HG02623 (cell line): ENCODE results near the gene AP5B1.
A peak's percentile ranks its signal among the peaks of the same experiment; 100 is the strongest.

Experiments
- ATAC-seq: cut with Tn5 transposase; IDR thresholded peaks from one replicate; pipeline ENCODE4 v1.9.1; 2021; ENCODE audit warnings: moderate library complexity; ENCODE audit not compliant: unreplicated experiment

The AP5B1 gene

DNA sequence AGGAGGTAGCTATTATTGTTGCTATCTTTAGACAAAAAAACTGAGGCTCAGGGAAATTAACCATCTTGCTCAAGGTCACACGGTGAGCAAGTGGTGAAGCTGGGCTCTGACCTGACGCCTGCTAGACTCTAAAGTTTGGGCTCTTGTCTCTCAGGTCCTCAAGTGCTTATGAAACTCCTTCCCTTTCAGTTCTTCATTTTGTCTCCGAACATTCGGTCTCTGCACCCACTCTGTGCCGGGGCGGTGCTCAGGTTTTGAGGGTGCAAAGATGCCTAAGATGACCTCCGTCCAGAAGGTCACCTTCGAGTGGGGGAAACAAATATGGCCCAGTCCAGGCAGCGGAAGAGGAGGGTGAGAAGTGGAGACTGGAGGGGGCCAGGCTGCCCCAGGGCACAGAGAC, 22.1 kb upstream of the AP5B1 start:
- ATAC-seq, result peak; percentile 71

DNA sequence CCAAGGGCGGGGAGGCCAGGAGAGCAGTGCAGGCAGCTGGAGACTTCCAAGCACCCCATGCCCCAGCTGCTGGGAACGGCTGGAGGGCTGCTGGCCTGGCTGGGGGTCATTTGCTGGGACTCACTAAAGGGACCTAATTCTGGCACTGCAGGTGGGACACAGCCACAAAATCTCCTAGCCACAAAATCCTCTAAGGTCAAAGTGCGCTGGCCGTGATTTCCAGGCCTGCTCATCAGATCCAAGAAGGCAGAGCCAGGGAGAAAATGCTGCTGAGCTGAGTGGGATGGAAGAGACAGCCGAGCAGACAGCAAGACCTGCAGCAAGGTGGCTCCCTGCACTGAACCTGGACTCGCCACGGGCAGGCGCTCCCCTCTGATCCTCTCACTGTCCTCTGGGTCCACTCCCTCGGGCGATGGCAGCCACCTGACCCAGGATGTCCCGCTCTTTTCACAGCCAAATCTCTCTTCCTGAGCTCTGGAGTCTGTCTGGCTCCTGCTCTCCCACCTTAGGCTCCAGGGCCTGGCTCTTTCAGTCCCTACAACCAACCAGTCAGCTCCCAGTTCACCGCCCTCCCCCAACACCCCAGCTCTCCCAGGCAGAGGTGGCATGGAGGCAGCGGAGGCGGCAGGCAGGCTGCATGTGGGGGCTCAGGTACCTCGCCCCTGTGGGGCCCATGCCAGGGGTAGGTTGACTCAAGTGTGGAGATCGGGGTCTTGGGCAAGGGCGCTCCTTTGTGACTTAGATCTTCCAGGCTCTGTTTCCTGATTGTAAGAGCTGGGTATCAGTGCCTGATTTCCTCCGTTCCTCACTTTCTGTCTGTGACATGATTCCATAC, 20.6 kb upstream of the AP5B1 start:
- no peak for ATAC-seq

DNA sequence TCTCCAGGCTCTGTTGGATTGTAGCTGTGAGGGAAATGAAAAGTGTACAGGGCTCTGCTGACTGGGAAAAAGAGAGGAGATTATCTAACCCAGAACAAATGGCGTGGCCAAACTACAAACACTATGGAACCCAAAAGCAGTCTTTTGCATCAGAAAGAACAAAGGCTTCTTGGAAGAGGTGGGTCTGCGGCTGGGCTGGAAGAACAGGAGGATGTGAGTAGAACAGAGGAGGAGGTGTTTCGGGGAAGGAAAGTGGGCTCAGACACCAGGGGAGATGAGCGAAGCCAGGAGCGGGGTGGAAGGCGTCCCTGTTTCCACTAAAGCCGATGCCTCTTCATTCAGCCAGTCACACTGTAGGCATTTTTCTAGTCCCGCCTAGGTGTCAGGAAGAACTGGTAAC, 18.1 kb upstream of the AP5B1 start:
- ATAC-seq, result no peak

DNA sequence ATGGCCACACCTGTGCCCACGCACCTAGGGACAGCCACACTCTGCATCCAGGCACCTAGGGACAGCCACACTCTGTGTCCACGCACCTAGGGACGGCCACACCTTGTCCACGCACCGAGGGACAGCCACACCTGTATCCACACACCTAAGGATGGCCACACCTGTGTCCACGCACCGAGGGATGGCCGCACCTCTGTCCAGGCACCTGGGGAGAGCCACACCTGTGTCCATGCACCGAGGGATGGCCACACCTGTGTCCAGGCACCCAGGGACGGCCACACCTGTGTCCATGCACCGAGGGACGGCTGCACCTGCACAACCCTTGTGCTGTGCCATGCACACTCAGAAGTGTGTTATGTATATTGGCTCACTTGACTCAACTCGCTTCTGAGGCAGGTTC, 16.9 kb upstream of the AP5B1 start:
- ATAC-seq, result no peak

DNA sequence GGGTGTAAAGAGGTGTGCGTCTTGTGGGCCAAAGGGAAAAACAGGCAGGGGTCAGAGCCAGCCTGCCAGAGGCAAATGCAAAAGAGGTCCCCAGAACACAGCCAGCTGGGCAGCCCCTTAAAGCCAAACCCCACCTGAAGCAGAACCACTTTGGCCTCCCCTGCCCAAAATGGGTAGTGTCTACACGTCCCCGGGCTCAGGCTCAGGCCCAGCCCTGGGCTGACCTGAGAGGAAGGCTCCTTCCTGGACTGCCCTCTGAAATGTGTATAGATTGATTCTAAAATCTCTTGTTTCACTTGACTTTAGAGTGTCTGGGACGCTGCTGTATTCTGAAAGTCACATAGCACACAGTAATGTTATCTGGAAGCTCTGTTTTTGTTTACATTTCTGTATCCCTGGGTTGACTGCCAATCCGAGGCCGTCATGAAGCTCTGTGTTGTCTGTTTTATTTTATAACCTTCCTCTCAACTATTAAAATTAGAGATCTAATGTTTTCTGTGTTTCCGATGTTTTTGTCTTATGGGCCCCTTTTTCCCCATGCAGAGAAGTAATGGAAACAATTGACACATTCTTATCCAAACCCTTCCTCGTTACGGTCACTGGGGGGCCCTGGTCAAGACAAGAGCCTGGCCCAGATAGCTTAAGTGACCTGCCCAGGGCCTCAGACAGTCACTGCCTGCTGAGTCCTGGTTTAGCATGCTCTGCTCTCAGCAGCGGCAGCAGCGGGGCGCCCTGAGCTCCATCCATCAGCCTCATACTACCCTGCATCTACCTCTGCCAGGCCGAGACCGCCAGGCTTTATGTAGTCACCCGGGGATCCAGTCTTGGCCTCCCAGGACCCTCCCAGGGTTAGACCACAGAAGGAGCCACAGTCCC, 16.2 kb upstream of the AP5B1 start:
- ATAC-seq, result no peak

DNA sequence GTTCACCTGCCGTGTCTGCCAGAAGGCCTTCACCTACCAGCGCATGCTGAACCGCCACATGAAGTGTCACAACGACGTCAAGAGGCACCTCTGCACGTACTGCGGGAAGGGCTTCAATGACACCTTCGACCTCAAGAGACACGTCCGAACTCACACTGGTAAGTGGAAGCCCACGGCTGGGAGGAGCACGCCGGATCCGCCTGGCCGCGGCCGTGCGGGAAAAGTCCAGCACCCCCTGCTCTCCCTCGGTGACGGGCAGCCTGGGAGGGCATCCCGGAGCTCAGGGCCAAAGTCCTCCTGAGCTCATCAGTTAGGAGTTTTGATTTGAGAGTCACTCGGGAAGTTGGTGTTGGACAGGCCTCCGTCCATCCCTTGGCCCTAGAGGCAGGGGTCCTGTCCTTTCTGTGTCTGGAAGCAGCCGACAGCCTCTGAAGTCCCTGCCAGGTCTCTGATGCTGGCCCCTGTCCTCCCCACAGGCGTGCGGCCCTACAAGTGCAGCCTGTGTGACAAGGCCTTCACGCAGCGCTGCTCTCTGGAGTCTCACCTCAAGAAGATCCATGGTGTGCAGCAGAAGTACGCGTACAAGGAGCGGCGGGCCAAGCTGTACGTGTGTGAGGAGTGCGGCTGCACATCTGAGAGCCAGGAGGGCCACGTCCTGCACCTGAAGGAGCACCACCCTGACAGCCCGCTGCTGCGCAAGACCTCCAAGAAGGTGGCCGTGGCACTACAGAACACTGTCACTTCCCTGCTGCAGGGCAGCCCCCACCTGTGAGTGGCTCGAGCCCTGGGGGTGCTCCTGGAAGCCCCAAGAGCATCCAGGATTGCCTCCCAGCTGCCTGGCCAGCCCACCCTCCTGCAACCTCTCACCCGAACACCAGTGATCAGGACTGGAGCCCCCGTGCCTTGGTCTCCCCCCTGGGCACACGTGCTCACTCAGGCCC, 14.1 kb upstream of the AP5B1 start:
- ATAC-seq, result no peak

DNA sequence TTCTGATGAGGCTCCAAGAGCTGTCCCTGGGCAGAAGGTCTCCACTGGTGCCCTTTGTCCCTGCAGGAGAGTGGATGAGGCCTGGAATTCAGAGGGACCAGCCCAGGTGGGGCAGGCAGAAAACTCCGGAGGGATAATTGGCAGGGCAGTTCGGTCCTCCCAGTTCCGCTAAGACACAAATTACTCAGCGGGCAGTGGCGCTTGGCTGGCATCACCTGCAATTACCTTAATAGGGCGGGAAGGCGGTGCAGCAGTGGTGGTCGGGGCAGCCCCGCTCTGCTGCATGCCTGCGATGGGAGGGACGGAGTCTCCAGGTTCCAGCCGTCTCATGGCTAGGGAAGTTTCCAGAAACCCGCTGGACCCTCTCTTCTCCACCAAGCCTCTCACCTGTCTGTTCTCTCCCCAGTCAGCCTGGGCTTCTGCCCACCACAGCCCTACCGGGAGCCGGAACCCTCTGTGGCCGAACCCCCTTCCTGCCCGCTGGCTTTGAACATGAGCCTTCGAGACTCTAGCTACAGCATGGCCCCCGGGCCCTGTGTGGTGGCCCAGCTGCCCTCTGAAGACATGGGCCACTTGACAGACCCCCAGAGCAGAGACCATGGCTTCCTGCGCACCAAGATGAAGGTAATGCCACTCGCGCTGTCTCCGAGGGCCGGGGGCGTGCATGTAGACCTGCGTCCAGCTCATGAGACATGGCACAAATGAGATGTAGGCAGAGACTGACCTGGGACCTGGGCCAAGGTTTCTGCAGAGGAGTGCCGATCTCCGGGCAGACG, 13.0 kb upstream of the AP5B1 start:
- no peak for ATAC-seq

DNA sequence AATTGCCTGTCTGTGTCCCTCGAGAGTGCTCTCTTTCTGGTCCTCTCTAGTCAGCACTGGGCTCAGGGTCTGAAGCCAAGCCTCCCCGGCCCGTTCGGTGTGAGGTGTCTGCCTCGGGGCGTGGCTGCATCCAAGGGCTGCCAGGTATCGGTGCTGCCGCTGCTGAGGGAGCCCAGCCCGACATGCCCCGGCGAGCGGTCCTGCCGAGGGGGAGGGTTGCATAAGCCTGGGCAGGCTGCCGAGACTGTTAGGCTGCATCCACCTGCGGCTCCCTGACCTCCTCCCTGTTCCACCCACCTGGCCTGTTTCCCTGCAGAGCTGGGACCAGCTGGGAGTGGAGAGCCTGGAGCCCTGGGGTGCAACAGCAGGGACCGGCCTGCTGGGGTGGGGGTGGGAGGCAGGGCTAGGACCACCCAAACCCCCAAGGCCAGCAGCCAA, 12.4 kb upstream of the AP5B1 start:
- no peak for ATAC-seq

DNA sequence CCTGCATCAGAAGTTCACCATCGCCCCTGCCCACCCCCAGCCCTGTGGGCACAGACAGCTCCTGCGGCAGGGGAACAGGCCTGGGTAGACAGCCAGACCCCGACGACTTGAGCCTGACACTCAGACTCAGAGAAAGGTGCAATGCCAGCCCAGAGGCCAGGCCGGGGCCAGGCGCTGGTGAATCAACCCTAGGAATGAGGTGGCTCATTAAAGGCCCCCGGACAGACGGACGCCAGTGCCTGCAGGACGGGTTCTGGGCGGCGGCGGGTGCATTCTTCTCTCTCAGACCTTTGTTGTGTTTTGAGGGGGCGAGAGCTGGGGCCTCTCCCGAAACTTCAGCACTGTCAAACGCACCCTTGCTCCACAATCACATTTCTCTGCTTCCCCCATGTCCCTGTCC, 11.7 kb upstream of the AP5B1 start:
- no peak for ATAC-seq

DNA sequence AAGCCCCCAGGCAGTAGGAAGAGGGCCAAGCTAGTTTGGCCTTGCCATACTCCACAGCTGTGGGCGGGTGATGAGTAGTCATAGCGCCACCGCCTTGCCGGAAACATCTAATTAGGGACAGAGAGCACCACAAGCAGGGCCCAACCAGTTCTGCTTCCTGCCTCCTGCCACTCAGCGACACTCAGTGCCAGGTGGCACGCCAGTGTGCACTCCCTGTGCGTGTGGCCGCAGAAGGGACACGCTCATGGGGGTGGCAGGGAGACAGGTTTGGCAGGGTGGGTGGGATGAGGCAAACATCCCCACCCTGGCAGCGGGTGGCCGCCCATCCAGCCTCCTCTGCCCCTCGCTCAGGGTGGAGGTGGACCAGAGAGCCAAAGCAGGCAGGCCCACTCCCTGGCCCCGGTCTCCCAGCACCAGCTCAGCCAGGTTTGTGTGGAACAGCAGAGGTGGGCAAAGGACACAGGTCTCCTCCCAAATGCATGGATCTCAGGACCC, 11.0 kb upstream of the AP5B1 start:
- peak; percentile 78 for ATAC-seq

DNA sequence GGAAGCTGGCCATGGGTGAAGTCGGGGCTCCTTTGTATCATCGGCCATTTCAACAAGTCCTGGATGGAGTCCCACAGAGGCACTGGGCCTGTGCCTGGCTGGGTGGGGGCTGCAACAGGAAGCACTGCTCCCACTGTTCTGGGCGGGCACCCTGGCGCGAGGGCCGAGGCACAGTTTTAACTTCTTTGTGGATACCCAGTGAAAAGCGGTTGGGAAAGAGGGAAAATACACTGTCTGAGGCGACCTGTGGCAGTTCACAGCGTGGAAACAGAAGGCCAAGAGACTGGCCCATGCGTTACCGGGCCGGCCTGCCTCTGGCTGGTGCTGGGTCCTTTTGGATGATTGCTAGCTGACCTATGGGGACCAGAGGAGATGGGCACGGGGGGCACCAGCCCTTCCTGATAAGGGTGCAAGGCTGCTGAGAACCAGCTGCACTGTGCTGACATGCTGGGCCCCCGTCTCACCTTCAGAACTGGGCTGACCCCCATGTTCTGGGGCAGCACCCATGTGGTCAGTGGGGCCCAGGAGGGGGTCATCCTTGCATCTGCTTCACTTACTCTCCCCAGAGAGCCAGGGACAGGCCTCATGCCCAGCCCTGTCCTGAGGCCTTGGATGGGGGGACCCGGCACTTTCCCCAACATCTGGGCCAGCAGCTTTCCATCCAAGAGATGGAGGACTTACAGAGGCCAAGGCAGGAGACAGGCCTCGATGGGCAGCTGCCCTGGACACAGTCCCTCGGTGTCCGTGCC, 10.3 kb upstream of the AP5B1 start:
- no peak for ATAC-seq

DNA sequence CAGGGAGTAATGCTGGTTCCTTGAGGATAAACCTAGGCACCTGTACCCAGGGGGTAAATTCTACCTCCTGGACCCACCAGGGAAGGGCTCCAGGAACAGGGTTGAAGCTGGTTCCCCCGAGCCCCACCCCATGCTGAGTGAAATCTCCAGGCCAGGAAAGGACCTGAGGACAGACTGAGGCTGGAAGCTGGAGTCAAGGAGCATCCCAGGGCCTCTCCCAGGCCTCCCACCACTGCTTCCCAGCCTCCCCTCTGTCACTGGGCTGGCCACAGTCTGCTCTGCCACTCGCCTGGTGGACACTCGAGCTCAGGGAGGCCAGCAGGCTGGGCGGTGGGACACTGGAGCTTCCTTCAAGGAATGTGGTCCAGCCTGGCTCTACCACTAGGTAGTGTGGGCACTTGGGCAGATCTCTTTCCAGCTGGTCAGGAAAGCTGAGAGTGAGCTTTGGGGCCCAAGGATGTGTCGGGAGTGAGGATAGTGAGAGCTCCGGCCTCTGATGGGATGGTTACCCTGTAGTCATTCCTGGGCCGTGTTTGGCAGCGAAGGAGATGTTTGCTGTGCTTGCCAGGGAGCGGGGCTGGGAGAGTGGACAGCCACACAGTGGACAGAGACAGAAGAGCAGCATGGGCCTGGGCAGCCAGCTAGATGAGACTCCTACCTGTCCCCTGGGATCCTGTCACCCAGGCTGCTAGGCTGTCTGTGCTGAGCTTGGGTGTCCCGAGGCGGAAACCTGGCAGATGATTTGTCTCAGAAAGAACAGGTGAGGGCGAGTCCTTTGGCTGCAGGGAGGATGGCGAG, 9.5 kb upstream of the AP5B1 start:
- no peak for ATAC-seq

DNA sequence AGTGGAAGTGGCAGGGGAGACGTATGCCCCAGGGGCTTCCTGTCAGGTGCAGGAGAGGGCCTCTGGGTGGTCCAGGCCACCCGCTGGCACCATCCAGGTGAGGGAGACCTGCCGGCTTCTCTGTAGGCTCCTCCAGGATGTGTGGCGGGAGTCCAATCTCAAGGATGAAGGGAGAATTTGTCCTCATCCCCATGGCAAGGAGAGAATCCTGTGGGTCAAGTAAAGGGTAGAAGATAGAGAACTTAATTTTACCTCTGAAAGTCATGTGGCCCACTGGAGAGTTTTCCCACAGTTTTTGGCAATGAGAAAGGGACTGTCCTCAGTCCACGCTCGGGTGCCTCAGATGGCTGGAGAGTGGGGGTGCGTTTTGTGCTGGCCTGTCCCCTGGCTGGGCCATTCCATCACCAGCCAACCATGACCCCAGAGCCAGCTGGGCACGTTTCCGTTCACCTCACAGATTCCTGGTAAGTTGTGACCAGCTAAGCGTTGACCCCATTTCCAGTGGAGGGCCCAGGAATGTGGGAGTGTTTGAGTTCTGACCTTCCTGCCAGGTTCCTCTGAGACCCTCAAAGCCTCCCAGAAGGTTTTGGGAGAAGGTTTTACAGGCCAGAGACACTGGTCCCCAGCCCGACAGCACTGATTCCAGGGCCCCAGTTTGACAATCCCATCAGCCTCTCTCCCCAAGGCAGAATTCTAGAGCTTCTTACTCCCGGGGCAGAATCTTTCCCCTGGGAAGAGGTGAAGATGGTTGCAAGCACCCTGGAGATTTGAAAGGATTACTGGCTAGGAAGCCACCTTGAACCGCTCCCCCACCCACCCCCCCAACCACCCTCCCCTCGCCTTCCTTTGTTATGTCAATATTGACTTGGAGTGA, 8.7 kb upstream of the AP5B1 start:
- ATAC-seq, result no peak

DNA sequence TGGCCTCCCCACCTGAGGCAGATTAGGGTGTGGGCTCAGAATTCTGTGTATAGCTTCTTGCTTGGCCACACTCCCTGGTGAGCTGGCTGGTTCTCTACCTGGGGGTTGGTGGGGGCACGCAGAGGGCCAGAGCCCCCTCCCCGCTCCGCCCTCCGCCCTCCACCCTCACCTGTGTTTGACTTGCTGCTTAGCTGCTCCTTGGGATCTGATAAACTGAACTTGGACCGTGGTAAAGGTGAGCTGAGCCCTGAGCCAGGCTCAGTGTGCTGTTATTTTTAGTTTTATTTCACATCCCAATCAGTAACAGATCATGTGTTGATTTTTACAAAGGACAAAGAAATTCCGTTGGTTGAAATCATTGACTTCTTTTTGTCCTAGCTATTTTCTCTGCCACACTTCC, 8.0 kb upstream of the AP5B1 start:
- ATAC-seq, result no peak

DNA sequence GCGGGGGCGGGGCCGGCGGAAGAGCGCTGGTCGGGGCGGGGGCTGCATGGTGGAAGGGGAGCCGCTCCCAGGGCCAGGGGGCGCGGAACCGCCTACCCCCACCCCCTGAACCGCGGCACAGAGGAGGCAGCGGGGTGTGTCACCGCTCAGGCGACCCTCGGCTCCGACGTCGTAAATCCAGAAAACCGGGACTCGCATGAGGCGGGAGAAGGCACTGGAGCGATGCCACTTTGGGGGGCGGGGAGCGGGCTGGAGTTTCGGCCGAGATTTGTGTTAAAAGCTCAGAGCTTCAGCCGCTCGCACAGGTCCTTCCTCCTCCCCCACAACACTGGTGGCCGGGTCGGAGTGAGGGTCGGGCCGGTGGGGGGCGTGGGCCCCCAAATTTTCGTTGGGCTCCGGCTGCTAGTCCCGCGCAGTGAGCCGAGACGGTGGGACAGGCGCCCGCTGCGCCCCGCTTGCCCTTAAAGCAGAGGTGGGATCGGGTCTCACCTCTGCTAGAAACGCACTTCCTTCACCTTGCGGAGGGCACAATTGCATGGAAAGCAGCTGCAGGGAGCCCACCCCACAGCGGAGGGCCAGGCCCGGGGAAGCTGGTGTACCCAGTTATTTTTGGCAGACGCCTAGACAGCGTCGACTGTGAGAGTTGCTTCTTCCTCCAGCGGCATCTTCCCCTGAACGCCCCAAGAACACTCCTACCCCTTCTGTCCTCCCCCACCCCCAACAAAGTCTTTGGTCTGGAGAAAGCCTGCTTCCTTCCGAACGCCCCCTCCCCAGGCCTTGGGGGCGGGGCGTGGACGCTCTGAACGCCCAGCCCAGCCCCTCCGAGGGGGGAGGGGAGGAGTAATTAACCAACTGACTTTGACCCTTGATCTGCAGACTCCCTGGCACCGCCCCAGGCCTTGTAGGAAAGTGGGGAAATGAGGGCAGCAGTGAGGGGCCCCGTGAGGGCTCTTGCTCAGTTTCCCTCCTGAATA, 7.2 kb upstream of the AP5B1 start:
- ATAC-seq, result no peak
